Vagina (tissue), 2 donors: ENCODE measurements around the gene CD160.

Source experiments
- CTCF ChIP-seq, 3 experiments: fragments of 450-650 bp in 2 of 3; fragments of 200-600 bp in 1 of 3; sonication (generic) in 1 of 3; IDR thresholded peaks; one replicate each; pipeline ENCODE4 v1.5.1; 2017 to 2019; ENCODE audit warnings: antibody characterized with exemption in 3 of 3, mild to moderate bottlenecking in 2 of 3, moderate library complexity in 2 of 3
- POLR2A ChIP-seq, 2 donors: fragments of 450-650 bp; IDR thresholded peaks; one replicate each; pipeline ENCODE4 v1.6.1; 2017; ENCODE audit warnings: antibody characterized with exemption in 2 of 2, mild to moderate bottlenecking in 2 of 2, moderate library complexity in 2 of 2
- POLR2AphosphoS5 ChIP-seq, 2 donors: sonication (generic); formaldehyde crosslinking; IDR thresholded peaks; one replicate each; pipeline ENCODE4 v1.9.0; 2017; ENCODE audit warnings: antibody characterized with exemption in 2 of 2, mild to moderate bottlenecking in 2 of 2, low read depth in 1 of 2; ENCODE audit not compliant: insufficient read depth in 1 of 2

- TF ChIP-seq CTCF (IDR thresholded peaks at IDR 0.05): no peak
- no peak for TF ChIP-seq POLR2A (IDR thresholded peaks at IDR 0.05)
- TF ChIP-seq POLR2AphosphoS5 (IDR thresholded peaks at IDR 0.05; ENCODE audit: insufficient read depth in 1 of 2, low read depth in 1 of 2): no peak
These were observed at the start of gene CD160 for GRCh38 chr1:145719230-145720079.
